ENCODE data around the gene SHLD2.
"Not testable (repeated sequence)": the region's sequence is repeated elsewhere in the genome, so short reads cannot be mapped to it uniquely, and the experiment has no call there.

SHLD2 gene

GRCh38 chr10:87132176-87132575, 37.2 kb downstream of the SHLD2 start:
- H3K27me3 ChIP-seq (ENCODE audit: insufficient read depth, low read depth, severe bottlenecking); H3K27ac ChIP-seq; H3K4me3 ChIP-seq (ENCODE audit: low read depth, low read length); H3K36me3 ChIP-seq; H3K9me3 ChIP-seq (ENCODE audit: severe bottlenecking); DNase-seq: not testable (repeated sequence)

- H3K27me3 ChIP-seq (ENCODE audit: insufficient read depth, low read depth, severe bottlenecking); H3K36me3 ChIP-seq; H3K9me3 ChIP-seq (ENCODE audit: severe bottlenecking); H3K4me3 ChIP-seq (ENCODE audit: low read depth, low read length); H3K27ac ChIP-seq; DNase-seq: not testable (repeated sequence)
Measured at GRCh38 chr10:87133936-87134335, 38.9 kb downstream of the SHLD2 start.

- H3K27me3 ChIP-seq (ENCODE audit: insufficient read depth, low read depth, severe bottlenecking); H3K36me3 ChIP-seq; H3K27ac ChIP-seq; H3K9me3 ChIP-seq (ENCODE audit: severe bottlenecking); DNase-seq; H3K4me3 ChIP-seq (ENCODE audit: low read depth, low read length): not testable (repeated sequence)
Measured at GRCh38 chr10:87134440-87134839, 39.4 kb downstream of the SHLD2 start.

GRCh38 chr10:87137478-87137877, 42.5 kb downstream of the SHLD2 start:
- not testable (repeated sequence) for H3K27ac ChIP-seq; DNase-seq; H3K4me3 ChIP-seq (ENCODE audit: low read depth, low read length); H3K36me3 ChIP-seq; H3K9me3 ChIP-seq (ENCODE audit: severe bottlenecking); H3K27me3 ChIP-seq (ENCODE audit: insufficient read depth, low read depth, severe bottlenecking)

GRCh38 chr10:87142230-87143108, 47.5 kb downstream of the SHLD2 start:
- DNase-seq; H3K27ac ChIP-seq; H3K36me3 ChIP-seq; H3K9me3 ChIP-seq (ENCODE audit: severe bottlenecking); H3K27me3 ChIP-seq (ENCODE audit: insufficient read depth, low read depth, severe bottlenecking); H3K4me3 ChIP-seq (ENCODE audit: low read depth, low read length): not testable (repeated sequence)

- not testable (repeated sequence) for H3K27ac ChIP-seq; DNase-seq; H3K9me3 ChIP-seq (ENCODE audit: severe bottlenecking); H3K36me3 ChIP-seq; H3K27me3 ChIP-seq (ENCODE audit: insufficient read depth, low read depth, severe bottlenecking); H3K4me3 ChIP-seq (ENCODE audit: low read depth, low read length)
Measured at GRCh38 chr10:87143109-87143418, 48.1 kb downstream of the SHLD2 start.

GRCh38 chr10:87145598-87145997, 50.6 kb downstream of the SHLD2 start:
- H3K9me3 ChIP-seq (ENCODE audit: severe bottlenecking); DNase-seq; H3K27me3 ChIP-seq (ENCODE audit: insufficient read depth, low read depth, severe bottlenecking); H3K4me3 ChIP-seq (ENCODE audit: low read depth, low read length); H3K36me3 ChIP-seq; H3K27ac ChIP-seq: not testable (repeated sequence)

GRCh38 chr10:87149020-87149609, 54.1 kb downstream of the SHLD2 start:
- H3K27ac ChIP-seq; H3K36me3 ChIP-seq; H3K4me3 ChIP-seq (ENCODE audit: low read depth, low read length); H3K27me3 ChIP-seq (ENCODE audit: insufficient read depth, low read depth, severe bottlenecking); H3K9me3 ChIP-seq (ENCODE audit: severe bottlenecking); DNase-seq: not testable (repeated sequence)

GRCh38 chr10:87151516-87151915, 56.5 kb downstream of the SHLD2 start:
- H3K27me3 ChIP-seq (ENCODE audit: insufficient read depth, low read depth, severe bottlenecking); H3K36me3 ChIP-seq; H3K27ac ChIP-seq; H3K9me3 ChIP-seq (ENCODE audit: severe bottlenecking); DNase-seq; H3K4me3 ChIP-seq (ENCODE audit: low read depth, low read length): not testable (repeated sequence)

- not testable (repeated sequence) for H3K36me3 ChIP-seq; H3K9me3 ChIP-seq (ENCODE audit: severe bottlenecking); H3K4me3 ChIP-seq (ENCODE audit: low read depth, low read length); H3K27me3 ChIP-seq (ENCODE audit: insufficient read depth, low read depth, severe bottlenecking); DNase-seq; H3K27ac ChIP-seq
Measured at GRCh38 chr10:87156841-87157240, 61.8 kb downstream of the SHLD2 start.

GRCh38 chr10:87157821-87158220, 62.8 kb downstream of the SHLD2 start:
- not testable (repeated sequence) for H3K36me3 ChIP-seq; H3K27ac ChIP-seq; DNase-seq; H3K4me3 ChIP-seq (ENCODE audit: low read depth, low read length); H3K27me3 ChIP-seq (ENCODE audit: insufficient read depth, low read depth, severe bottlenecking); H3K9me3 ChIP-seq (ENCODE audit: severe bottlenecking)

GRCh38 chr10:87162703-87163293, 67.8 kb downstream of the SHLD2 start:
- H3K27me3 ChIP-seq (ENCODE audit: insufficient read depth, low read depth, severe bottlenecking); H3K36me3 ChIP-seq; H3K27ac ChIP-seq; H3K9me3 ChIP-seq (ENCODE audit: severe bottlenecking); DNase-seq; H3K4me3 ChIP-seq (ENCODE audit: low read depth, low read length): not testable (repeated sequence)

- not testable (repeated sequence) for H3K4me3 ChIP-seq (ENCODE audit: low read depth, low read length); H3K9me3 ChIP-seq (ENCODE audit: severe bottlenecking); H3K36me3 ChIP-seq; H3K27ac ChIP-seq; H3K27me3 ChIP-seq (ENCODE audit: insufficient read depth, low read depth, severe bottlenecking); DNase-seq
Measured at GRCh38 chr10:87163414-87163813, 68.4 kb downstream of the SHLD2 start.

GRCh38 chr10:87169857-87170256, 74.9 kb downstream of the SHLD2 start:
- H3K36me3 ChIP-seq; H3K27ac ChIP-seq; H3K9me3 ChIP-seq (ENCODE audit: severe bottlenecking); H3K4me3 ChIP-seq (ENCODE audit: low read depth, low read length); H3K27me3 ChIP-seq (ENCODE audit: insufficient read depth, low read depth, severe bottlenecking); DNase-seq: not testable (repeated sequence)

GRCh38 chr10:87170705-87171104, 75.7 kb downstream of the SHLD2 start:
- H3K27me3 ChIP-seq (ENCODE audit: insufficient read depth, low read depth, severe bottlenecking); H3K9me3 ChIP-seq (ENCODE audit: severe bottlenecking); DNase-seq; H3K4me3 ChIP-seq (ENCODE audit: low read depth, low read length); H3K36me3 ChIP-seq; H3K27ac ChIP-seq: not testable (repeated sequence)

Data from WERI-Rb-1 (cell line).